Left renal cortex interstitium (tissue), 4 donors: ENCODE data around the gene TNPO1. TPM values are rescaled to one million over a fixed set of nuclear protein-coding genes. Genes with fewer than 3 reads are reported as not detected.
"Not testable (repeated sequence)": the region's sequence is repeated elsewhere in the genome, so short reads cannot be mapped to it uniquely, and the experiment has no call there.

Source experiments
- DNase-seq, 4 donors: peaks; one replicate each; pipeline ENCODE4 v3.0.0-alpha.2; 2013; ENCODE audit warnings: low read depth in 4 of 4, low spot score in 2 of 4, missing footprints in 1 of 4
- polyA plus RNA-seq, 4 donors: library from polyadenylated mRNA; unstranded; fragments of 120-200 nt; gene quantifications; one replicate each; pipeline ENCODE4 v1.2.1, GENCODE V29; 2013; ENCODE audit not compliant: insufficient read length in 4 of 4

TNPO1 gene
- polyA plus RNA-seq, 4 donors: 93.1 to 103 (median 97.6) TPM

GRCh38 chr5:72921886-72922285 is 105.4 kb downstream of the TNPO1 start:
- no peak for DNase-seq

- DNase-seq: no peak
Measured at GRCh38 chr5:72922422-72922821, 106.0 kb downstream of the TNPO1 start.

- no peak for DNase-seq
Measured at GRCh38 chr5:72925336-72926010, 109.0 kb downstream of the TNPO1 start.

GRCh38 chr5:72932686-72933085 is 116.2 kb downstream of the TNPO1 start:
- not testable (repeated sequence) for DNase-seq

GRCh38 chr5:72934953-72935725 is 118.7 kb downstream of the TNPO1 start:
- DNase-seq: not testable (repeated sequence)

- DNase-seq: no peak
Measured at GRCh38 chr5:72936893-72937292, 120.4 kb downstream of the TNPO1 start.

- no peak for DNase-seq
Measured at GRCh38 chr5:72937517-72938061, 121.1 kb downstream of the TNPO1 start.

GRCh38 chr5:72938206-72938605 is 121.7 kb downstream of the TNPO1 start:
- DNase-seq: no peak

- DNase-seq: no peak
Measured at GRCh38 chr5:72940082-72940481, 123.6 kb downstream of the TNPO1 start.

- no peak for DNase-seq
Measured at GRCh38 chr5:72943307-72943706, 126.8 kb downstream of the TNPO1 start.

- no peak for DNase-seq
Measured at GRCh38 chr5:72947498-72947897, 131.0 kb downstream of the TNPO1 start.

GRCh38 chr5:72949481-72949880 is 133.0 kb downstream of the TNPO1 start:
- DNase-seq: no peak

- DNase-seq: no peak
Measured at GRCh38 chr5:72951671-72952468, 135.4 kb downstream of the TNPO1 start.

GRCh38 chr5:72954389-72954788 is 137.9 kb downstream of the TNPO1 start:
- DNase-seq: no peak

- DNase-seq: peak in 2 of 4 donors; percentile 59 to 90
Measured at GRCh38 chr5:72955143-72955767, 138.8 kb downstream of the TNPO1 start.

GRCh38 chr5:72955768-72956323 is 139.4 kb downstream of the TNPO1 start, which contains the start of gene FCHO2:
TSS of gene FCHO2 (plus strand) at chr5:72956041. CDS start at chr5:72956097, 56 bp downstream.
- DNase-seq: peak; percentile 94 to 95 (median 94)

GRCh38 chr5:72956324-72957140 is 140.1 kb downstream of the TNPO1 start:
- peak; percentile 53 to 82 (median 69) for DNase-seq

GRCh38 chr5:72957337-72957736 is 140.9 kb downstream of the TNPO1 start:
- no peak for DNase-seq

GRCh38 chr5:72959257-72959656 is 142.8 kb downstream of the TNPO1 start:
- DNase-seq: no peak
